Measurements from ENCODE around the gene CCDC102A. TPM values are rescaled to one million over a fixed set of nuclear protein-coding genes. Genes with fewer than 3 reads are reported as not detected.
A peak's percentile ranks its signal among the peaks of the same experiment; 100 is the strongest.

The CCDC102A gene
- polyA plus RNA-seq, 2 of the 4 experiments (the other 2 are of a cell fraction), result 8.0 to 8.3 TPM

DNA sequence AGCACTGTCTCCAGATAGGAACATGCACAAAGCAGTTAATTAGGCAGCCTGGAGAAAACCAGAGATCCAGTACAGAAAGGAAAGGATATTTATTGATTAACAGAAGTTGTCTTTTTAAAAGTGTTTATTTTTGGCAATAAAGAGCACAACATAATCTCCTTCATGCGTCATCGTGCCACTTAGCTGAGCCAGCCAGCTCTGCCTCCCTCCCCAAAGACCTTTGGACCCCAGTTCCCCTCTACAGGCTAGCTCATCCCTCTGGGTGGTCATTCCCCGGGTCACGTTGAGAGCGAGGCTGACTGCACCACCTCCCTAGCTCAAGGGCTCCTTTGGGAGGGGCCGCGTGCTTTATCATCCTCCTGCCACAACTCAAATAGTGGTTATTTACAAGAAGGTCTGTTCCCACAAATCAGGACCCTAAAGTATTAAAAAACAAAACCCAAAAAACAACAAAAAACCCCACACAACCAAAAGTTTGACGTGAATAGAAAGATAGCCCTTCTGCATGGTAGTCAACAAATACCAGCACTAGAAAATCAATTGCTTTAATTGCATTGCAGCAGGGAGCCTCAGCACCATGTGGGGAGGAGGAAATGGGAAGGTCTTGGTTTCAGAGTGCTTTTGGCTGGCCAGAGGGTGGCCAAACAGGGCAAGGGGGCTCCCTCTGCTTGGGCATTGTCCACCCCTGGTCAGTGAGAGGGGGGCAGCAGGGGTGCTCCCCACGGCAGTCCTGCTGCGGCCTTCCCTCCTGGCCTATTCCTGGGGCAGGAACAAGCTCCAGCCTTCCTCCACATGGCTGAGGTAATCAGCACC lies 64.3 kb downstream of the CCDC102A start (continued):
- TF ChIP-seq MYC (IDR thresholded peaks at IDR 0.05; ENCODE audit: borderline replicate concordance, low read length) (peak; percentile 46; the same call in 1 of the 2 replicates), ESRRA (IDR thresholded peaks at IDR 0.05; ENCODE audit: borderline replicate concordance, low read length) (no peak; the same call in 1 of the 2 replicates), HOXB13 (CRISPR knock-in tag; IDR thresholded peaks at IDR 0.05; ENCODE audit: low read depth) (peak; percentile 84; the same call in 1 of the 2 replicates), EHMT2 (IDR thresholded peaks at IDR 0.05; ENCODE audit: low read depth) (no peak), HOXB5 (CRISPR knock-in tag; IDR thresholded peaks at IDR 0.05) (peak; percentile 35; the same call in 1 of the 2 replicates)
- TF ChIP-seq, protein P1, sequence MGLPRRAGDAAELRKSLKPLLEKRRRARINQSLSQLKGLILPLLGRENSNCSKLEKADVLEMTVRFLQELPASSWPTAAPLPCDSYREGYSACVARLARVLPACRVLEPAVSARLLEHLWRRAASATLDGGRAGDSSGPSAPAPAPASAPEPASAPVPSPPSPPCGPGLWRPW (IDR thresholded peaks at IDR 0.05), result no peak
- TF ChIP-seq, protein P2, sequence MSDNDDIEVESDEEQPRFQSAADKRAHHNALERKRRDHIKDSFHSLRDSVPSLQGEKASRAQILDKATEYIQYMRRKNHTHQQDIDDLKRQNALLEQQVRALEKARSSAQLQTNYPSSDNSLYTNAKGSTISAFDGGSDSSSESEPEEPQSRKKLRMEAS (IDR thresholded peaks at IDR 0.05), result peak; percentile 59; the same call in 1 of the 2 replicates
- TF ChIP-seq, protein P3, sequence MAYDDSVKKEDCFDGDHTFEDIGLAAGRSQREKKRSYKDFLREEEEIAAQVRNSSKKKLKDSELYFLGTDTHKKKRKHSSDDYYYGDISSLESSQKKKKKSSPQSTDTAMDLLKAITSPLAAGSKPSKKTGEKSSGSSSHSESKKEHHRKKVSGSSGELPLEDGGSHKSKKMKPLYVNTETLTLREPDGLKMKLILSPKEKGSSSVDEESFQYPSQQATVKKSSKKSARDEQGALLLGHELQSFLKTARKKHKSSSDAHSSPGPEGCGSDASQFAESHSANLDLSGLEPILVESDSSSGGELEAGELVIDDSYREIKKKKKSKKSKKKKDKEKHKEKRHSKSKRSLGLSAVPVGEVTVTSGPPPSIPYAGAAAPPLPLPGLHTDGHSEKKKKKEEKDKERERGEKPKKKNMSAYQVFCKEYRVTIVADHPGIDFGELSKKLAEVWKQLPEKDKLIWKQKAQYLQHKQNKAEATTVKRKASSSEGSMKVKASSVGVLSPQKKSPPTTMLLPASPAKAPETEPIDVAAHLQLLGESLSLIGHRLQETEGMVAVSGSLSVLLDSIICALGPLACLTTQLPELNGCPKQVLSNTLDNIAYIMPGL (CRISPR knock-in tag; IDR thresholded peaks at IDR 0.05; ENCODE audit: borderline replicate concordance), result no peak

DNA sequence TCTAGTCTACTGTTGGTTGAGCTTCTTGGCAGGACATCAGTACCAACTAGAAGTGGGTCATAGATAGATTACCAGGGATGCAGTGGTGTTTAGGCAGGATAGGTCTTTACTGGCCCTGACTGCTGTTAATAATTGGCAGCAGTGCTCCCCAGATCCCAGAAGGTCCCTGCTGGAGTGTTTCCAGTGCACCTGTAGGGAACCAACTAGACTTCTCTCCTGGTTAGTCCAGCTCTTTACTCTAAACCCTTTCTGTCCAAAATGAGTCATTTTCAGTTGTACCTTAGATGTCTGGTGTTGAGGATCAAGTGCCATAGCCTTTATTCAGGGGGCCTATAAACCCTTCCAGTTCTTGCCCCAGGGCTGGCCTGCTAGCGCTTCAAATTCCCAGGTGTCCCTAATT lies 65.2 kb downstream of the CCDC102A start:
- no peak for FAIRE-seq

More for the DNA sequence above, 65.2 kb downstream of the CCDC102A start:
- H3K4me3 ChIP-seq, result peak overlapping the region; percentile 26; the same call in 2 of the 3 replicates
- peak overlapping the region; percentile 87 for H3K4me2 ChIP-seq
- no peaks in the 10 kb centered on the region for H3K9me3 ChIP-seq
- H3K27ac ChIP-seq, result peak overlapping the region; percentile 96 to 98
- ChIA-PET CTCF (interaction anchor here (0.7 to 3.1 kb wide), 8 partner anchors 9 to 53 kb away, joined by 3 to 24 read pairs (median 4); partner anchors contain the start of gene POLR2C), POLR2A (interaction anchor here (0.6 to 3.0 kb wide), 4 partner anchors 9 to 118 kb away, joined by 6 to 25 read pairs (median 11); partner anchors contain the start of genes CIAPIN1, COQ9 and POLR2C)
- DNase-seq (ENCODE audit: low read depth in 1 of 2, low spot score in 1 of 2), result peak in 1 of 2 experiments; percentile 68
- peaks cover 94% of the 10 kb centered on the region for H3K4me1 ChIP-seq
- WGBS (ENCODE audit: missing lambda C conversion rate), result 13% methylated on average over 1 of the region's 1 CpG
- TF ChIP-seq, protein P4, sequence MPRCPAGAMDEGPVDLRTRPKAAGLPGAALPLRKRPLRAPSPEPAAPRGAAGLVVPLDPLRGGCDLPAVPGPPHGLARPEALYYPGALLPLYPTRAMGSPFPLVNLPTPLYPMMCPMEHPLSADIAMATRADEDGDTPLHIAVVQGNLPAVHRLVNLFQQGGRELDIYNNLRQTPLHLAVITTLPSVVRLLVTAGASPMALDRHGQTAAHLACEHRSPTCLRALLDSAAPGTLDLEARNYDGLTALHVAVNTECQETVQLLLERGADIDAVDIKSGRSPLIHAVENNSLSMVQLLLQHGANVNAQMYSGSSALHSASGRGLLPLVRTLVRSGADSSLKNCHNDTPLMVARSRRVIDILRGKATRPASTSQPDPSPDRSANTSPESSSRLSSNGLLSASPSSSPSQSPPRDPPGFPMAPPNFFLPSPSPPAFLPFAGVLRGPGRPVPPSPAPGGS (IDR thresholded peaks at IDR 0.05), result no peak
- TF ChIP-seq, protein P5, sequence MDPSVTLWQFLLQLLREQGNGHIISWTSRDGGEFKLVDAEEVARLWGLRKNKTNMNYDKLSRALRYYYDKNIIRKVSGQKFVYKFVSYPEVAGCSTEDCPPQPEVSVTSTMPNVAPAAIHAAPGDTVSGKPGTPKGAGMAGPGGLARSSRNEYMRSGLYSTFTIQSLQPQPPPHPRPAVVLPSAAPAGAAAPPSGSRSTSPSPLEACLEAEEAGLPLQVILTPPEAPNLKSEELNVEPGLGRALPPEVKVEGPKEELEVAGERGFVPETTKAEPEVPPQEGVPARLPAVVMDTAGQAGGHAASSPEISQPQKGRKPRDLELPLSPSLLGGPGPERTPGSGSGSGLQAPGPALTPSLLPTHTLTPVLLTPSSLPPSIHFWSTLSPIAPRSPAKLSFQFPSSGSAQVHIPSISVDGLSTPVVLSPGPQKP (IDR thresholded peaks at IDR 0.05; ENCODE audit: low read depth, low read length), result no peak
- TF ChIP-seq TP53 (CRISPR knock-in tag; IDR thresholded peaks at IDR 0.05) (no peak), ESRRA (IDR thresholded peaks at IDR 0.05; ENCODE audit: borderline replicate concordance, low read length) (no peak), HOXB13 (CRISPR knock-in tag; IDR thresholded peaks at IDR 0.05; ENCODE audit: low read depth) (no peak), NFE2L2 (conservative IDR thresholded peaks at IDR 0.05; ENCODE audit: low read length) (no peak), CHD2 (IDR thresholded peaks at IDR 0.05; ENCODE audit: low read length, partially characterized antibody) (no peak), CBX2 (IDR thresholded peaks at IDR 0.05; ENCODE audit: borderline replicate concordance, low read depth) (no peak), HOXB5 (CRISPR knock-in tag; IDR thresholded peaks at IDR 0.05) (no peak), HOXA7 (CRISPR knock-in tag; IDR thresholded peaks at IDR 0.05) (no peak), MAZ (IDR thresholded peaks at IDR 0.05; ENCODE audit: borderline replicate concordance, low read depth, low read length) (no peak), BHLHE40 (IDR thresholded peaks at IDR 0.05; ENCODE audit: low read depth, low read length) (no peak)
- TF ChIP-seq, protein P6, sequence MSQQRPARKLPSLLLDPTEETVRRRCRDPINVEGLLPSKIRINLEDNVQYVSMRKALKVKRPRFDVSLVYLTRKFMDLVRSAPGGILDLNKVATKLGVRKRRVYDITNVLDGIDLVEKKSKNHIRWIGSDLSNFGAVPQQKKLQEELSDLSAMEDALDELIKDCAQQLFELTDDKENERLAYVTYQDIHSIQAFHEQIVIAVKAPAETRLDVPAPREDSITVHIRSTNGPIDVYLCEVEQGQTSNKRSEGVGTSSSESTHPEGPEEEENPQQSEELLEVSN (IDR thresholded peaks at IDR 0.05; ENCODE audit: borderline replicate concordance, low read depth), result no peak
- TF ChIP-seq, protein P1 (IDR thresholded peaks at IDR 0.05), result no peak
- TF ChIP-seq, protein P7, sequence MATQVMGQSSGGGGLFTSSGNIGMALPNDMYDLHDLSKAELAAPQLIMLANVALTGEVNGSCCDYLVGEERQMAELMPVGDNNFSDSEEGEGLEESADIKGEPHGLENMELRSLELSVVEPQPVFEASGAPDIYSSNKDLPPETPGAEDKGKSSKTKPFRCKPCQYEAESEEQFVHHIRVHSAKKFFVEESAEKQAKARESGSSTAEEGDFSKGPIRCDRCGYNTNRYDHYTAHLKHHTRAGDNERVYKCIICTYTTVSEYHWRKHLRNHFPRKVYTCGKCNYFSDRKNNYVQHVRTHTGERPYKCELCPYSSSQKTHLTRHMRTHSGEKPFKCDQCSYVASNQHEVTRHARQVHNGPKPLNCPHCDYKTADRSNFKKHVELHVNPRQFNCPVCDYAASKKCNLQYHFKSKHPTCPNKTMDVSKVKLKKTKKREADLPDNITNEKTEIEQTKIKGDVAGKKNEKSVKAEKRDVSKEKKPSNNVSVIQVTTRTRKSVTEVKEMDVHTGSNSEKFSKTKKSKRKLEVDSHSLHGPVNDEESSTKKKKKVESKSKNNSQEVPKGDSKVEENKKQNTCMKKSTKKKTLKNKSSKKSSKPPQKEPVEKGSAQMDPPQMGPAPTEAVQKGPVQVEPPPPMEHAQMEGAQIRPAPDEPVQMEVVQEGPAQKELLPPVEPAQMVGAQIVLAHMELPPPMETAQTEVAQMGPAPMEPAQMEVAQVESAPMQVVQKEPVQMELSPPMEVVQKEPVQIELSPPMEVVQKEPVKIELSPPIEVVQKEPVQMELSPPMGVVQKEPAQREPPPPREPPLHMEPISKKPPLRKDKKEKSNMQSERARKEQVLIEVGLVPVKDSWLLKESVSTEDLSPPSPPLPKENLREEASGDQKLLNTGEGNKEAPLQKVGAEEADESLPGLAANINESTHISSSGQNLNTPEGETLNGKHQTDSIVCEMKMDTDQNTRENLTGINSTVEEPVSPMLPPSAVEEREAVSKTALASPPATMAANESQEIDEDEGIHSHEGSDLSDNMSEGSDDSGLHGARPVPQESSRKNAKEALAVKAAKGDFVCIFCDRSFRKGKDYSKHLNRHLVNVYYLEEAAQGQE (IDR thresholded peaks at IDR 0.05), result no peak
- ATAC-seq, result peak; percentile 14 to 19; a peak in 5 of 6 replicates

Measured in A549 (cell line).